GM23248 (cell line): ENCODE data around the gene TRDN.

Source experiments
- EZH2 ChIP-seq: fragments of 200-600 bp; sonication (generic); IDR thresholded peaks from 2 replicates; pipeline ENCODE4 v1.6.1; 2018; ENCODE audit warnings: antibody characterized with exemption, mild to moderate bottlenecking; ENCODE audit not compliant: insufficient read depth, poor library complexity, severe bottlenecking
- EZH2phosphoT487 ChIP-seq: fragments of 200-600 bp; sonication (generic); IDR thresholded peaks from 2 replicates; pipeline ENCODE4 v1.6.1; 2018; ENCODE audit warnings: antibody characterized with exemption, moderate library complexity, mild to moderate bottlenecking, low read depth; ENCODE audit not compliant: insufficient read depth

DNA sequence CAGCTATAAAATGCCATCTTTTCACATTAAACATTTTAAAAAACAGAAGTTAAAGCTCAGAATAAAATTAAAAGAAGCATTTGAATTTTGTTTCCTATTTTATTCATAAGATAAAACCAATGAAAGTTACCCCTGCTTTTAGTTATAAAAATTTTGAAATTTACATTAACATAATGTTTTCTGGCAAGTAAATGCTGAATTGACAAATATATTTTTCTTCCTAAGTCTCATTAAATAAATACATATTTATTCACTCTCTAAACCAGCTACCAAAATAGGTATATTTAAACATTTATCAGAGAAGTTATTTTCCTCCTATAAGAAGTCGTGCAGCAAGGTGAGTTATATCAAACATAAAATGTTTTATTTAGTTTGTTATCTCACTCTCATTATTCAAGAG is 213.6 kb downstream of the TRDN start:
- TF ChIP-seq EZH2 (no peak), EZH2phosphoT487 (no peak)
